ENCODE results near the gene ASGR1.

Gene ASGR1

GRCh38 chr17:7195971-7196370 lies 16.8 kb upstream of the ASGR1 start:
- Histone ChIP-seq H3K36me3 (peaks cover 95% of the 10 kb centered on the region), H3K9me3 (ENCODE audit: severe bottlenecking) (no peaks in the 10 kb centered on the region), H3K27me3 (ENCODE audit: insufficient read depth, low read depth, severe bottlenecking) (no peaks in the 10 kb centered on the region), H3K27ac (peak overlapping the region; percentile 28; the same call in 1 of the 2 replicates), H3K4me3 (ENCODE audit: low read depth, low read length) (no peak overlapping the region)
- no peak for DNase-seq
- no peak for TF ChIP-seq CTCF (IDR thresholded peaks at IDR 0.05; ENCODE audit: low read depth, low read length)

- H3K27ac ChIP-seq, result peak overlapping the region; percentile 96
- TF ChIP-seq CTCF (IDR thresholded peaks at IDR 0.05; ENCODE audit: low read depth, low read length), result no peak
- H3K36me3 ChIP-seq, result peaks cover 88% of the 10 kb centered on the region
- no peaks in the 10 kb centered on the region for H3K27me3 ChIP-seq (ENCODE audit: insufficient read depth, low read depth, severe bottlenecking)
- peak overlapping the region; percentile 24; the same call in 1 of the 2 replicates for H3K4me3 ChIP-seq (ENCODE audit: low read depth, low read length)
- no peaks in the 10 kb centered on the region for H3K9me3 ChIP-seq (ENCODE audit: severe bottlenecking)
- DNase-seq, result peak; percentile 86
These were observed 13.2 kb upstream of the ASGR1 start for GRCh38 chr17:7192271-7192937.

DNA sequence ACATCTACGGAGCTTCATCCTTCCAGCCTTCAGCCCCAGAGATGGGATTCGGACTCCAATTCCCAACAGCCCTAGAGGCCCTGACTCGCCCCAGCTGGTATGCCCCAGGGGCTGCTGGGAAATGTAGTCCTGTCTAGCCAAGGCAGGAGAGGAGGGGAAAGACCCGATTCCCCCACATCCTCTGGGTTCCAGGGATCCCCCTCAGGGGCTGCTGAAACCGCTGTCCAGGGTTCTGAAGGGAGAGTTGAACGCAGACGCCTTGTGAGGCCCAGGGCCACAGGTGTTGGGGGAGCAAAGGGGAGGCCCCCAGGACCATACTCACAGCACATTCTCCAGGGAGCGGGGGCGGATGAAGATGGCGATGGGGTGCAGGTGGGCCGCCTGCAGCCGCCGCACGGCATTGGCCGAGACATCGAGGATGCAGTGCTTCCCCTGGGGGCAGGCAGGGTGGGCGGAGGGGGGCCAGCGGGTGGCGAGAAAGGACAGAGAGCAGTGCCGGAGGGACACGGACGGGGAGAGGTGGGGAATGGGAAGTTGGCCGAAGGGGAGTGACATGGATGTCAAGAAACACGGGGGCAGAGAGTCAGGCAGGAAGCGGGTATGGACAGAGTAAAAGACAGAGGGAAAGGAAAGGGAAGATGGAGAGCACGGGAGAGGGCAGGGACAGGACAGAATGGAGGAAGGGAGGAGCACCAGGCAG lies 12.6 kb upstream of the ASGR1 start:
- H3K4me3 ChIP-seq (ENCODE audit: low read depth, low read length), result no peak overlapping the region
- TF ChIP-seq CTCF (IDR thresholded peaks at IDR 0.05; ENCODE audit: low read depth, low read length), result no peak
- H3K36me3 ChIP-seq, result peaks cover 84% of the 10 kb centered on the region
- H3K27me3 ChIP-seq (ENCODE audit: insufficient read depth, low read depth, severe bottlenecking), result no peaks in the 10 kb centered on the region
- H3K9me3 ChIP-seq (ENCODE audit: severe bottlenecking), result no peaks in the 10 kb centered on the region
- H3K27ac ChIP-seq, result peak overlapping the region; percentile 96
- DNase-seq, result peak; percentile 90

DNA sequence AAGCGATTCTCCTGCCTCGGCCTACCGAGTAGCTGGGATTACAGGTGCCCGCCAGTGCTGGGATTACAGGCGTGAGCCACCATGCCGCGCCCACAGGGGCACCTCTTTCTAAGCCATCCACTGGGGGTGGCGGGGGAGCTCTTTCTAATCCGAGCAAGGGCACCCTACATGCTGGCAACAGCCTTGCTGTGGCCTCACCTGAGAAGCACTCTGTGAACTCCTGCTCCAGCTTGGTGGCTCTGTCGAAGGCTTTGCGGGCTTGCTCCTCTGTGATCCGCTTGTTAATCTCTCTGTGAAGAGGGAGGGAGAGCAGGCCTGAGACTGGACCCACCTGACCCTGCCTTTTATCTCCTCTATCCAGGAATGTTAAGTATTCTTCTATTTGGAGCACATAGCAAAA lies 11.9 kb upstream of the ASGR1 start:
- Histone ChIP-seq H3K27ac (peak overlapping the region; percentile 96), H3K36me3 (peaks cover 84% of the 10 kb centered on the region), H3K9me3 (ENCODE audit: severe bottlenecking) (no peaks in the 10 kb centered on the region), H3K27me3 (ENCODE audit: insufficient read depth, low read depth, severe bottlenecking) (no peaks in the 10 kb centered on the region), H3K4me3 (ENCODE audit: low read depth, low read length) (no peak overlapping the region)
- DNase-seq, result peak; percentile 93
- TF ChIP-seq CTCF (IDR thresholded peaks at IDR 0.05; ENCODE audit: low read depth, low read length), result no peak

DNA sequence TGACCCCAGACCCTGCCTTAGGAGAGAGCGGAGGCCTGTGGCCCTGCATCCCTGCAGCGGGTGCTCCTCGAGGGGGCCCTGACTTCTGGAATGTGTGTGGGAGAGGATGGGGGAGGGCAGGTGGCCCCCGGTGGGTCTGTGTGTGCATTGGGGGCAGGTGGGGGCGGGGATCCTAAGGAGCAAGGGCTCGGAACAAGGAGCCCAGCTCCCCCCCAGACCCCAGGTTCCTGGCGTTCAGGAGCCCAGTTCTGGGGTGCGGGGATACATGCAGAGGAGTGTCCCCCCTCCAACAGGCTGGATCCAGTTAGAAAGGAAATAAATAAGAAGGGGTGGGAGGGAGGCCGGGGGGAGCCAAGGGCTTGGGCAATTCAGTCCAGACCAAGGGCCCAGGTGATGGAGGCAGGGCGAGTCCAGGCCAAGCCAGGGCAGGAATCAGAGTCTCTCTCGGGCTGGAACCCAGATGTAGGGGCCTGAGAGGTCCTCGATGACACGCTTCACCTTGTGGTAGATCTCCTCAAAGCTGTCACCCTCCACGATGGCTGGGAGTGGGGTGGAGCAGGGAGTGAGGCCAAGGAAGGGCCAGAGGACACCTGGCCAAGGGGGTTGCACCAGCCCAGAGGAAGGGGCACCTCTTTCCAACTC lies 11.2 kb upstream of the ASGR1 start:
- no peak for TF ChIP-seq CTCF (IDR thresholded peaks at IDR 0.05; ENCODE audit: low read depth, low read length)
- Histone ChIP-seq H3K4me3 (ENCODE audit: low read depth, low read length) (no peak overlapping the region), H3K27ac (peak overlapping the region; percentile 96), H3K9me3 (ENCODE audit: severe bottlenecking) (no peaks in the 10 kb centered on the region), H3K27me3 (ENCODE audit: insufficient read depth, low read depth, severe bottlenecking) (no peaks in the 10 kb centered on the region), H3K36me3 (peaks cover 84% of the 10 kb centered on the region)
- DNase-seq, result no peak

All from WERI-Rb-1 (cell line).